Hepatic stellate cell (primary cell): ENCODE measurements around the gene RNF39.

Experiments used
- DNase-seq: peaks from one replicate; pipeline ENCODE4 v3.0.0; 2011; ENCODE audit warnings: low spot score

The RNF39 gene

GRCh38 chr6:30097902-30098768, 22.6 kb upstream of the RNF39 start:
- DNase-seq = no peak

GRCh38 chr6:30096829-30097228, 21.3 kb upstream of the RNF39 start:
- no peak for DNase-seq

GRCh38 chr6:30093951-30094661, 18.5 kb upstream of the RNF39 start:
- DNase-seq = no peak

GRCh38 chr6:30092852-30093543, 17.4 kb upstream of the RNF39 start:
- no peak for DNase-seq

- no peak for DNase-seq
Observed at GRCh38 chr6:30091577-30092381, 16.2 kb upstream of the RNF39 start.

GRCh38 chr6:30087876-30088275, 12.3 kb upstream of the RNF39 start:
- no peak for DNase-seq

- DNase-seq = no peak
Observed at GRCh38 chr6:30077218-30077617, 1.6 kb upstream of the RNF39 start.

- DNase-seq = no peak
Observed at GRCh38 chr6:30075790-30076732, 492 bp upstream of the RNF39 start.

GRCh38 chr6:30074331-30075093, 1.1 kb downstream of the RNF39 start:
- no peak for DNase-seq

GRCh38 chr6:30073489-30074235, 1.9 kb downstream of the RNF39 start:
- no peak for DNase-seq

GRCh38 chr6:30071858-30072257, 3.7 kb downstream of the RNF39 start:
- no peak for DNase-seq

GRCh38 chr6:30071081-30071818, 4.3 kb downstream of the RNF39 start:
- no peak for DNase-seq

- peak; percentile 78 for DNase-seq
Observed at GRCh38 chr6:30067460-30068139, 8.0 kb downstream of the RNF39 start.

- peak; percentile 94 for DNase-seq
Observed at GRCh38 chr6:30066577-30067459, 8.8 kb downstream of the RNF39 start, which contains the start of gene PPP1R11. Gene PPP1R11 (plus strand): TSS chr6:30067198. CDS start chr6:30067411, 213 bp downstream.

GRCh38 chr6:30066082-30066481, 9.5 kb downstream of the RNF39 start:
- DNase-seq = no peak

- no peak for DNase-seq
Observed at GRCh38 chr6:30063315-30063714, 12.3 kb downstream of the RNF39 start.
